GM12875 (cell line): ENCODE data around the gene KCTD3.

Source experiments
- H3K4me3 ChIP-seq: one replicate; pipeline ENCODE4 v1.5.1; 2011; ENCODE audit warnings: low read depth, low read length, control low read depth
- TF ChIP-seq, protein P1 (sequence below): IDR thresholded peaks from 2 replicates; pipeline ENCODE4 v1.5.1; 2011; ENCODE audit warnings: low read depth, mild to moderate bottlenecking, control low read depth, inconsistent platforms, low read length, moderate library complexity, borderline replicate concordance; ENCODE audit not compliant: insufficient read depth

The KCTD3 gene

DNA sequence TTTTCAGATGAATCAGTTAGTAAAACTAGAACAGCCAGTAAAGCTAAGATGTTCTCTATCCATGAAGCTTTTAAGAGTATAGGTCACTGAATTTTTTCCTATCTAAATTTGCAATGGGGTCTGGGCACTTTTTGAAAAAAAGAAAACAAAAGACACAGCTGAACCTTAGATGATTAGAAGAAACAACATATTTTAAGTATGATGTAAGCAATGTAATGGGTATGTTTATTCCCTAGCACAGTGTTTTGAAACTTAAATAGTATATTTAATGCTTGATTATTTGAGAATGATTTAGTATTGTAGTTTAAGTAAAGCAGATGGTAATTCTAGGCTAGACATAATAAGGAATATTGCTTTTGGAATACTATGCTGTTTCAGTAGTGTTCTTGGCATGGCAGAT, 36.2 kb downstream of the KCTD3 start:
- TF ChIP-seq, protein P1, sequence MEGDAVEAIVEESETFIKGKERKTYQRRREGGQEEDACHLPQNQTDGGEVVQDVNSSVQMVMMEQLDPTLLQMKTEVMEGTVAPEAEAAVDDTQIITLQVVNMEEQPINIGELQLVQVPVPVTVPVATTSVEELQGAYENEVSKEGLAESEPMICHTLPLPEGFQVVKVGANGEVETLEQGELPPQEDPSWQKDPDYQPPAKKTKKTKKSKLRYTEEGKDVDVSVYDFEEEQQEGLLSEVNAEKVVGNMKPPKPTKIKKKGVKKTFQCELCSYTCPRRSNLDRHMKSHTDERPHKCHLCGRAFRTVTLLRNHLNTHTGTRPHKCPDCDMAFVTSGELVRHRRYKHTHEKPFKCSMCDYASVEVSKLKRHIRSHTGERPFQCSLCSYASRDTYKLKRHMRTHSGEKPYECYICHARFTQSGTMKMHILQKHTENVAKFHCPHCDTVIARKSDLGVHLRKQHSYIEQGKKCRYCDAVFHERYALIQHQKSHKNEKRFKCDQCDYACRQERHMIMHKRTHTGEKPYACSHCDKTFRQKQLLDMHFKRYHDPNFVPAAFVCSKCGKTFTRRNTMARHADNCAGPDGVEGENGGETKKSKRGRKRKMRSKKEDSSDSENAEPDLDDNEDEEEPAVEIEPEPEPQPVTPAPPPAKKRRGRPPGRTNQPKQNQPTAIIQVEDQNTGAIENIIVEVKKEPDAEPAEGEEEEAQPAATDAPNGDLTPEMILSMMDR = no peak
- no peak overlapping the region for H3K4me3 ChIP-seq

DNA sequence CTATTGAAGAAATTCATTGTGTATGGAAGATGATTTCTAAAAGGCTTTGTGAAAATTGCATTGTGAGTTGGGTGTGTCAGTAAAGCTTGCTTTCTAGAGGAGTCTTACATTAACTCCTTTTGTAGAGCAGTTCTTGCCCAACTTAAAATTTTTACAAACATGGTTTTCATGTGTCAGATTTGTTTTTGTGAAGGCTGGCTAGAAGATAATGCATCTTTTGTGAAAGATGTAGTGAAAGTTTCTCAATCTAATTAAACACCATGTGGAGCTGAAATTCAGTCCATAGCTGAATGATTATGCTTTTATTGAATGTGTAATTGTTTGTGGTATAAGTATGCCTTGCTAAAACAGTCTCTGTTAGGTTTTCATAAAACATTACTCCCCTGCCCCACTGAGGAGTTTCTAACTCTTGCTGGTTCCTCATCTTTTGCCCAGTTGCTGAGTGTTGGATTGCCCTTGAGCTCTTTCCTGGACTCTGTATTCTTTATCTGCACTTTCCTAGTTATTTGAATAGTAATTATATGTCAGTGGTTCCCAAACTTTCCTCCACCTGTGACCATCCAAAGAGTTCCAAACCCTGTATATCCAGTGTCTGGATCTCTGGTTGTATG, 38.0 kb downstream of the KCTD3 start:
- TF ChIP-seq, protein P1 = no peak
- H3K4me3 ChIP-seq = no peak overlapping the region

DNA sequence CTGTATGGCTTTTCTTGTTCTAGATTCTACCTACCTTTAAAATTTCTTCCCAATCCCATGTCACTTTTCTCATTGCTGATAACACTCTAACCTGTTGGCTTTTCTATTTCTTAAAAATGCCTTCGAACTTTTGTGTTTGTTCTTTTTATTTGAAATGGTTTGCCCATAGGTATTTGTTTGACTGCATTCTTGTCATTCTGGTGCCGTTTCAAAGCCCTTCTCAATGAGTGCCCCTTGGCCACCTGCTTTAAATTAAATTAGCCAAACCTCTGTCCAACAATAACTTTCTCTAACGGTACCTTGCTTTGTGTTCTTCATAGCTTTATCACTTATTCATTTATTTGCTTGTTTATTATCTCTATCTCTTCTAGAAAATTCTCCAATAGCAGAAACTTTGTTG, 38.9 kb downstream of the KCTD3 start:
- no peak overlapping the region for H3K4me3 ChIP-seq
- TF ChIP-seq, protein P1 = no peak

DNA sequence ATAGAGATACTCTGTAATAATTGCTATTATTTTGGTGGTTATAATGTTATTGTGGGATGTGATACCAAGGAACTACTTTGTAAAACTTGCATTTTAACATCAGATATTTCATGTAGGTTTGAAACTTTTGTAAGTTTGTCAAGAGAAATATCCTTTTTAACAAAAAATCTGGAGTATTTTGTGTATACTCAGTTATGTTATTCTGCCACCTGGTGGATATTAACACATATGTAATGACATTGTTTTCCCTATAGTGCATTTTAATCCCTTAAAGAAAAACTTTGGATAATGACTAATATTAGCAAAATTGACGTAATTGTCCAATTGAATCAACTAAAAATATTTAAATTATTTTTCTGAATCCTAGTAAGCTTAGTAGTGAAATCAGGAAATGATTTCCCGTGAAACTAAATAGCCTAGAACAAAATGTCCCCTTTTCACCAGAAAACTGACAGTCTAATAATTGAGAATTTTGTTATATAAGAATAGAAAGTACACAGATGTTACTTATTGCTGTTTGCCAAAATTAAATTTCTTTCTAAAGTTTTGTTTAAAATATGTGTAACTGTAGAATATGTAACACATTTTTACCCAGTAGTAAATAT, 39.6 kb downstream of the KCTD3 start:
- no peak overlapping the region for H3K4me3 ChIP-seq
- TF ChIP-seq, protein P1 = no peak

DNA sequence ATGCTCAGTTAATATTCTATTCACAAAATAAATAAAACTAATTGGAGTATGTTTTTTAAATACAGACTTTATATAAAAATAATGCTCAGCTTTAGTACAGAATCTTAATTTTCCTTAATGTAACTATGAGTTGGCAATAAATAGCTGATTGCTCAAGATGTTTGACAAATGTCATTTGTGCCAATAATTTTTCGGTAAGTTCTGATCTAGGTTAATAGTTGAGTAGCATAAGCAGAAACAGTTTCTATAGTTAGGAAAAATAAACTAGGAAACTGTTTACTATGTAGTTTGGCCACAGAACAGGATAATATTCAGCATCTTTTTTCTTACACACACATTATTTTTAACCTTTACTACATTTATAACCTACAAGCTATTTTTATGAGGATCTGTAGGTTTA, 40.3 kb downstream of the KCTD3 start:
- H3K4me3 ChIP-seq = no peak overlapping the region
- TF ChIP-seq, protein P1 = no peak

DNA sequence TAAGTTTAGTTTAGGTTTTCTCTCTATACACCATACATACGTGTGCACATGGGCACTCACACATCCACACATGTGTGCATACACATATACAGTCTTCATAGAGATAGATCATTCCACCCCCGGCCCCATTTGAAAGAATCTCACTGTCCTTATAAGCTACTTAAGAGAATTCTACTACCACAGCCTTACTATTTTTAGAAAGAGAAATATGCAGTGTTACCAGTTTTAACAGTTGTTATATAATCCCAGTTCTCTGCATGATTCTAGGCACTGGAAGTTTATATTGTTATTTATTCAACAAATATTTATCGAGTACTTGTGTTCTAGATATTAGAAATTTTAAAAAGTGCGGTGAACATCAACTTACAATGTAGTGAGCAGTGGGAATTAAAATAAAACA, 41.5 kb downstream of the KCTD3 start:
- no peak overlapping the region for H3K4me3 ChIP-seq
- TF ChIP-seq, protein P1 = no peak

DNA sequence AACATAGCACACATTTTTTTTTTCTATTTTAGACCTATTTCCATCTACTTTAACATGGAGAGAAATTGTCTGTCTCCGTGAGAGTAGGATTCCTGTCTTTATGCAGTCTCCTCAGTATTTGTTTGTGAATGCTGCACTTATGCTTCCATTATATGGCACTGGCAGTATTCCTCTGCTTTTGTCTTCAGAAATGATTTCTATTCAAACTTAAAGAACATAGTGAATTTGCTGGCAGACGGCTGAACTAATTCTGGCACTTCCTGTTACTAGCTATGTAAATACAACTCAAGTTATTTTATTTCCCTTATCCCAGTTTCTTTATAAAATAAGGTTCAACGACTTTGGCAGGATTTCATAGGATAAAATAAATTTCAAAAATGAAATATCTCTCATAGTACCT, 45.3 kb downstream of the KCTD3 start:
- TF ChIP-seq, protein P1 = no peak
- H3K4me3 ChIP-seq = no peak overlapping the region
